WI38 (cell line): ENCODE data around the gene RDH13.

Experiments
- H3K4me3 ChIP-seq: 2 replicates; pipeline ENCODE4 v1.5.1; 2011; ENCODE audit warnings: low read depth, mild to moderate bottlenecking, control low read depth, low read length
- CTCF ChIP-seq: IDR thresholded peaks from 2 replicates; pipeline ENCODE4 v1.5.1; 2012; ENCODE audit warnings: low read depth, mild to moderate bottlenecking, control low read depth, low read length

RDH13 gene

GRCh38 chr19:55095260-55096060, 32.5 kb upstream of the RDH13 start:
- no peak overlapping the region for H3K4me3 ChIP-seq
- TF ChIP-seq CTCF: no peak

- H3K4me3 ChIP-seq: no peak overlapping the region
- TF ChIP-seq CTCF: no peak
These were observed 31.7 kb upstream of the RDH13 start for GRCh38 chr19:55094456-55095259.

- TF ChIP-seq CTCF: no peak
- H3K4me3 ChIP-seq: no peak overlapping the region
These were observed 29.7 kb upstream of the RDH13 start for GRCh38 chr19:55092423-55093318.

GRCh38 chr19:55091955-55092354, 29.0 kb upstream of the RDH13 start:
- no peak overlapping the region for H3K4me3 ChIP-seq
- TF ChIP-seq CTCF: no peak

- no peak overlapping the region for H3K4me3 ChIP-seq
- no peak for TF ChIP-seq CTCF
These were observed 28.4 kb upstream of the RDH13 start for GRCh38 chr19:55091126-55091910.

GRCh38 chr19:55090564-55090963, 27.6 kb upstream of the RDH13 start:
- TF ChIP-seq CTCF: no peak
- no peak overlapping the region for H3K4me3 ChIP-seq
